K562 (cell line): ENCODE results near the gene ERMN. TPM values are rescaled to one million over a fixed set of nuclear protein-coding genes. Genes with fewer than 3 reads are reported as not detected.

Experiments used
- ZNF174 ChIP-seq: fragments of 250-450 bp; sonication (Bioruptor Pico); IDR thresholded peaks from 2 replicates; pipeline ENCODE4 v1.4.0; 2020; ENCODE audit warnings: mild to moderate bottlenecking
- polyA plus RNA-seq, 8 experiments: library from polyadenylated mRNA; depleted of rRNA in 4 of 8; stranded (reverse) in 5 of 8; unstranded in 3 of 8; fragments of >200 nt; fragmentation: Nextera tagmentation in 2 of 8; fragmentation: Illumina TruSeq in 1 of 8; extraction: Ambion mirVana in 2 of 8; extraction: Trizol in 1 of 8; gene quantifications; 2 replicates each; pipeline versions ENCODE4 v1.2.1 to v1.2.3, GENCODE V29; 2011 to 2014; ENCODE audit warnings: inconsistent platforms in 1 of 8, missing spikeins in 1 of 8
- total RNA-seq, 7 experiments: library from RNA; depleted of rRNA in 6 of 7; stranded (reverse); fragments of >200 nt in 6 of 7; fragmentation: Illumina TruSeq in 2 of 7; extraction: Trizol in 2 of 7; gene quantifications; 2 replicates each; pipeline versions ENCODE4 v1.2.1 to v1.2.3, GENCODE V29; 2011 to 2021; ENCODE audit warnings: low replicate concordance in 1 of 7
- TF ChIP-seq, protein P1 (sequence below): fragments of 450-650 bp; IDR thresholded peaks from 2 replicates; pipeline ENCODE4 v1.6.1; 2016; ENCODE audit warnings: mild to moderate bottlenecking, moderate library complexity
- TF ChIP-seq, protein P2 (sequence below): fragments of 450-650 bp; conservative IDR thresholded peaks from 2 replicates; pipeline ENCODE4 v1.6.1; 2016; ENCODE audit warnings: missing genetic modification characterization, low read depth, mild to moderate bottlenecking, control low read depth, missing compliant biosample characterization
- TF ChIP-seq, protein P3 (sequence below): fragments of 250-450 bp; sonication (Bioruptor Pico); IDR thresholded peaks from 2 replicates; pipeline ENCODE4 v1.8.0; 2022; ENCODE audit warnings: moderate library complexity, mild to moderate bottlenecking, inconsistent platforms

Gene ERMN
- total and polyA plus RNA-seq, 9 of the 15 experiments (the other 6 are each of a cell fraction or from before 2014, with no cell fraction given): 0.03 to 0.11 (median 0.05) TPM; not detected in 3

DNA sequence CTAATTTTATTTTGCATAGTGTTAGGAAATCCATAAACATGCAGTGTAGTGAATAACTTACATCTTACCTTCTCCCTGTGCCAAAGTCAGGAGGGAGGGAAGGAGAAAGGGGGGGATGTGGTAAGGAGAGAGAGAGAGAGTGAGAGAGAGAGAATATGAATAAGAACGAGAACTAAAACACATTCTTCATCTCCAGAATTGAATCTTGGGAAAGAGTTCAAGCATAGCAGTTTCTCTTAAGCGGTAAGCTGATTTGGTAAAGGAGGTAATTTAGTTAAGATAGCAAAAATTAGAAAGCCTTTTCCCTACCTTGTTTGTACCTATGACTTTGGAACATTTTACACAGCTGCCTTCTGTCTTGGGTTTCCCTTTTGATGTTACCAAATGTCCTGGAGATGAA lies 15.7 kb downstream of the ERMN start (continued):
- TF ChIP-seq, protein P1, sequence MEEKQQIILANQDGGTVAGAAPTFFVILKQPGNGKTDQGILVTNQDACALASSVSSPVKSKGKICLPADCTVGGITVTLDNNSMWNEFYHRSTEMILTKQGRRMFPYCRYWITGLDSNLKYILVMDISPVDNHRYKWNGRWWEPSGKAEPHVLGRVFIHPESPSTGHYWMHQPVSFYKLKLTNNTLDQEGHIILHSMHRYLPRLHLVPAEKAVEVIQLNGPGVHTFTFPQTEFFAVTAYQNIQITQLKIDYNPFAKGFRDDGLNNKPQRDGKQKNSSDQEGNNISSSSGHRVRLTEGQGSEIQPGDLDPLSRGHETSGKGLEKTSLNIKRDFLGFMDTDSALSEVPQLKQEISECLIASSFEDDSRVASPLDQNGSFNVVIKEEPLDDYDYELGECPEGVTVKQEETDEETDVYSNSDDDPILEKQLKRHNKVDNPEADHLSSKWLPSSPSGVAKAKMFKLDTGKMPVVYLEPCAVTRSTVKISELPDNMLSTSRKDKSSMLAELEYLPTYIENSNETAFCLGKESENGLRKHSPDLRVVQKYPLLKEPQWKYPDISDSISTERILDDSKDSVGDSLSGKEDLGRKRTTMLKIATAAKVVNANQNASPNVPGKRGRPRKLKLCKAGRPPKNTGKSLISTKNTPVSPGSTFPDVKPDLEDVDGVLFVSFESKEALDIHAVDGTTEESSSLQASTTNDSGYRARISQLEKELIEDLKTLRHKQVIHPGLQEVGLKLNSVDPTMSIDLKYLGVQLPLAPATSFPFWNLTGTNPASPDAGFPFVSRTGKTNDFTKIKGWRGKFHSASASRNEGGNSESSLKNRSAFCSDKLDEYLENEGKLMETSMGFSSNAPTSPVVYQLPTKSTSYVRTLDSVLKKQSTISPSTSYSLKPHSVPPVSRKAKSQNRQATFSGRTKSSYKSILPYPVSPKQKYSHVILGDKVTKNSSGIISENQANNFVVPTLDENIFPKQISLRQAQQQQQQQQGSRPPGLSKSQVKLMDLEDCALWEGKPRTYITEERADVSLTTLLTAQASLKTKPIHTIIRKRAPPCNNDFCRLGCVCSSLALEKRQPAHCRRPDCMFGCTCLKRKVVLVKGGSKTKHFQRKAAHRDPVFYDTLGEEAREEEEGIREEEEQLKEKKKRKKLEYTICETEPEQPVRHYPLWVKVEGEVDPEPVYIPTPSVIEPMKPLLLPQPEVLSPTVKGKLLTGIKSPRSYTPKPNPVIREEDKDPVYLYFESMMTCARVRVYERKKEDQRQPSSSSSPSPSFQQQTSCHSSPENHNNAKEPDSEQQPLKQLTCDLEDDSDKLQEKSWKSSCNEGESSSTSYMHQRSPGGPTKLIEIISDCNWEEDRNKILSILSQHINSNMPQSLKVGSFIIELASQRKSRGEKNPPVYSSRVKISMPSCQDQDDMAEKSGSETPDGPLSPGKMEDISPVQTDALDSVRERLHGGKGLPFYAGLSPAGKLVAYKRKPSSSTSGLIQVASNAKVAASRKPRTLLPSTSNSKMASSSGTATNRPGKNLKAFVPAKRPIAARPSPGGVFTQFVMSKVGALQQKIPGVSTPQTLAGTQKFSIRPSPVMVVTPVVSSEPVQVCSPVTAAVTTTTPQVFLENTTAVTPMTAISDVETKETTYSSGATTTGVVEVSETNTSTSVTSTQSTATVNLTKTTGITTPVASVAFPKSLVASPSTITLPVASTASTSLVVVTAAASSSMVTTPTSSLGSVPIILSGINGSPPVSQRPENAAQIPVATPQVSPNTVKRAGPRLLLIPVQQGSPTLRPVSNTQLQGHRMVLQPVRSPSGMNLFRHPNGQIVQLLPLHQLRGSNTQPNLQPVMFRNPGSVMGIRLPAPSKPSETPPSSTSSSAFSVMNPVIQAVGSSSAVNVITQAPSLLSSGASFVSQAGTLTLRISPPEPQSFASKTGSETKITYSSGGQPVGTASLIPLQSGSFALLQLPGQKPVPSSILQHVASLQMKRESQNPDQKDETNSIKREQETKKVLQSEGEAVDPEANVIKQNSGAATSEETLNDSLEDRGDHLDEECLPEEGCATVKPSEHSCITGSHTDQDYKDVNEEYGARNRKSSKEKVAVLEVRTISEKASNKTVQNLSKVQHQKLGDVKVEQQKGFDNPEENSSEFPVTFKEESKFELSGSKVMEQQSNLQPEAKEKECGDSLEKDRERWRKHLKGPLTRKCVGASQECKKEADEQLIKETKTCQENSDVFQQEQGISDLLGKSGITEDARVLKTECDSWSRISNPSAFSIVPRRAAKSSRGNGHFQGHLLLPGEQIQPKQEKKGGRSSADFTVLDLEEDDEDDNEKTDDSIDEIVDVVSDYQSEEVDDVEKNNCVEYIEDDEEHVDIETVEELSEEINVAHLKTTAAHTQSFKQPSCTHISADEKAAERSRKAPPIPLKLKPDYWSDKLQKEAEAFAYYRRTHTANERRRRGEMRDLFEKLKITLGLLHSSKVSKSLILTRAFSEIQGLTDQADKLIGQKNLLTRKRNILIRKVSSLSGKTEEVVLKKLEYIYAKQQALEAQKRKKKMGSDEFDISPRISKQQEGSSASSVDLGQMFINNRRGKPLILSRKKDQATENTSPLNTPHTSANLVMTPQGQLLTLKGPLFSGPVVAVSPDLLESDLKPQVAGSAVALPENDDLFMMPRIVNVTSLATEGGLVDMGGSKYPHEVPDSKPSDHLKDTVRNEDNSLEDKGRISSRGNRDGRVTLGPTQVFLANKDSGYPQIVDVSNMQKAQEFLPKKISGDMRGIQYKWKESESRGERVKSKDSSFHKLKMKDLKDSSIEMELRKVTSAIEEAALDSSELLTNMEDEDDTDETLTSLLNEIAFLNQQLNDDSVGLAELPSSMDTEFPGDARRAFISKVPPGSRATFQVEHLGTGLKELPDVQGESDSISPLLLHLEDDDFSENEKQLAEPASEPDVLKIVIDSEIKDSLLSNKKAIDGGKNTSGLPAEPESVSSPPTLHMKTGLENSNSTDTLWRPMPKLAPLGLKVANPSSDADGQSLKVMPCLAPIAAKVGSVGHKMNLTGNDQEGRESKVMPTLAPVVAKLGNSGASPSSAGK: no peak
- TF ChIP-seq ZNF174: no peak
- TF ChIP-seq, protein P2, sequence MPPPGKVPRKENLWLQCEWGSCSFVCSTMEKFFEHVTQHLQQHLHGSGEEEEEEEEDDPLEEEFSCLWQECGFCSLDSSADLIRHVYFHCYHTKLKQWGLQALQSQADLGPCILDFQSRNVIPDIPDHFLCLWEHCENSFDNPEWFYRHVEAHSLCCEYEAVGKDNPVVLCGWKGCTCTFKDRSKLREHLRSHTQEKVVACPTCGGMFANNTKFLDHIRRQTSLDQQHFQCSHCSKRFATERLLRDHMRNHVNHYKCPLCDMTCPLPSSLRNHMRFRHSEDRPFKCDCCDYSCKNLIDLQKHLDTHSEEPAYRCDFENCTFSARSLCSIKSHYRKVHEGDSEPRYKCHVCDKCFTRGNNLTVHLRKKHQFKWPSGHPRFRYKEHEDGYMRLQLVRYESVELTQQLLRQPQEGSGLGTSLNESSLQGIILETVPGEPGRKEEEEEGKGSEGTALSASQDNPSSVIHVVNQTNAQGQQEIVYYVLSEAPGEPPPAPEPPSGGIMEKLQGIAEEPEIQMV: no peak
- TF ChIP-seq, protein P3, sequence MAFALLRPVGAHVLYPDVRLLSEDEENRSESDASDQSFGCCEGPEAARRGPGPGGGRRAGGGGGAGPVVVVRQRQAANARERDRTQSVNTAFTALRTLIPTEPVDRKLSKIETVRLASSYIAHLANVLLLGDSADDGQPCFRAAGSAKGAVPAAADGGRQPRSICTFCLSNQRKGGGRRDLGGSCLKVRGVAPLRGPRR (CRISPR knock-in tag): no peak
